HAP-1 (cell line): ENCODE data around the gene MAP3K14.

Experiments used
- DNase-seq, 2 experiments: peaks; one replicate each; pipeline ENCODE4 v3.0.0-alpha.2; 2016 to 2020; ENCODE audit warnings: low spot score in 2 of 2
- H3K27me3 ChIP-seq: fragments of 250-450 bp; sonication (Bioruptor Pico); 2 replicates; pipeline ENCODE4 v1.5.1; 2020; ENCODE audit warnings: low read depth, mild to moderate bottlenecking, moderate library complexity
- H3K36me3 ChIP-seq: fragments of 250-450 bp; sonication (Bioruptor Pico); replicated peaks from 2 replicates; pipeline ENCODE4 v1.5.1; 2020; ENCODE audit warnings: mild to moderate bottlenecking
- H3K4me1 ChIP-seq: fragments of 250-450 bp; sonication (Bioruptor Pico); 2 replicates; pipeline ENCODE4 v1.5.1; 2020; ENCODE audit warnings: mild to moderate bottlenecking
- H3K4me3 ChIP-seq: fragments of 250-450 bp; sonication (Bioruptor Pico); 2 replicates; pipeline ENCODE4 v1.5.1; 2020; ENCODE audit warnings: mild to moderate bottlenecking, moderate library complexity
- H3K9me3 ChIP-seq: fragments of 250-450 bp; sonication (Bioruptor Pico); 2 replicates; pipeline ENCODE4 v1.5.1; 2020; ENCODE audit warnings: mild to moderate bottlenecking, moderate library complexity
- in situ Hi-C: fragments of 300-500 bp; cut with MboI; formaldehyde crosslinking; loops from 3 replicates; pipeline ENCODE4 v1.14.3; 2020; ENCODE audit warnings: low sequenced_read_pairs, inconsistent platforms, mixed read lengths

MAP3K14 gene

DNA sequence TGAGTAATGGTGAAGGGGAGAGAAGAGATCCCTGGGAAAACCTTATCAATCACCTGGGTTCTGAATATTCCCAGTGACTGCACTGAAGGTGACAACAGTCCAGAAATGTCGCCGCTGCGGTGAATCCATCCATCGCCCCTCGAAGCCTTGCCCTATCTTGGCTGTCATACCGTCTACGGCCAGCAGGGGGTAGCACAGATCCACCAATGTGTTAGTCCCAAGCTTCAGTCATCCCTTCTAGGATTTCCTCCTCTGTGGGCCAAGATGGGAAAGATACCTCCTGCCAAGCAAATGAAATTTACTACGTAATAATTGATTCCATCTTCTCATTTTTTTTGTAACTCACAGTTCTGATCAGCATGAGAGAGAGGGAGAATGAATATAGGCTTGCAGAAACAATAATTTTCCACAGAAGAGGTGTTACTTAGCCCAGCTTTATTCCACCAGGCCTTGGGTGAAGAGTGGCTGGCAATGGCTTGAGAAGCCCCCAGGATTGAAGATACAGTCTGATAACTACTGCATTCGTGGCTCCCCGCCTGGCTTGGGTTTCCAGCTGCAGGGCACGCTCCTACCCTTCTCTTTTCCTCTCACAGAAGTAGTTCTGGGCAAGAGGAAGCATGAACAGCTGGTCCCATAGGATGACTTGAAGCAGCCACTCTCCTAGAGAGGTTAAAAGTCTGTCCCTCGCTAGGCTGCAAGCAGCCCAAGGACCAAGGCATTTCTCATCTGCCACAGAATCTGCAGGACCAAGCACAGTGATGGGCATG, 97.7 kb downstream of the MAP3K14 start:
- H3K4me3 ChIP-seq, result no peak overlapping the region
- no peaks in the 10 kb centered on the region for H3K36me3 ChIP-seq
- DNase-seq, result peak; percentile 66 to 93
- in situ Hi-C loops, result loop anchor here (5.0 to 10.0 kb wide), 2 partner anchors 56 to 168 kb away; no protein-coding TSS in a partner anchor
- no peaks in the 10 kb centered on the region for H3K9me3 ChIP-seq
- peaks cover 35% of the 10 kb centered on the region for H3K27me3 ChIP-seq
- H3K4me1 ChIP-seq, result no peaks in the 10 kb centered on the region
